ENCODE data around the gene RYR2.

The RYR2 gene

GRCh38 chr1:237206065-237206414 is 164.1 kb downstream of the RYR2 start:
- DNase-seq: no peak

- DNase-seq: no peak
Measured at GRCh38 chr1:237211031-237211430, 169.0 kb downstream of the RYR2 start.

- no peak for DNase-seq
Measured at GRCh38 chr1:237211540-237211939, 169.6 kb downstream of the RYR2 start.

GRCh38 chr1:237219751-237220642 is 178.0 kb downstream of the RYR2 start:
- DNase-seq: no peak

- DNase-seq: no peak
Measured at GRCh38 chr1:237223419-237223818, 181.4 kb downstream of the RYR2 start.

- DNase-seq: no peak
Measured at GRCh38 chr1:237226177-237226944, 184.4 kb downstream of the RYR2 start.

- no peak for DNase-seq
Measured at GRCh38 chr1:237227476-237227875, 185.5 kb downstream of the RYR2 start.

GRCh38 chr1:237228421-237228820 is 186.4 kb downstream of the RYR2 start:
- DNase-seq: no peak

GRCh38 chr1:237229333-237229732 is 187.3 kb downstream of the RYR2 start:
- DNase-seq: no peak

- no peak for DNase-seq
Measured at GRCh38 chr1:237232501-237232900, 190.5 kb downstream of the RYR2 start.

- DNase-seq: no peak
Measured at GRCh38 chr1:237235091-237235490, 193.1 kb downstream of the RYR2 start.

GRCh38 chr1:237237721-237238120 is 195.7 kb downstream of the RYR2 start:
- DNase-seq: no peak

GRCh38 chr1:237239248-237239647 is 197.3 kb downstream of the RYR2 start:
- DNase-seq: no peak

GRCh38 chr1:237241038-237241437 is 199.1 kb downstream of the RYR2 start:
- DNase-seq: no peak

GRCh38 chr1:237244778-237245177 is 202.8 kb downstream of the RYR2 start:
- no peak for DNase-seq

GRCh38 chr1:237247442-237247841 is 205.5 kb downstream of the RYR2 start:
- DNase-seq: no peak

GRCh38 chr1:237249120-237249519 is 207.1 kb downstream of the RYR2 start:
- DNase-seq: no peak

GRCh38 chr1:237250055-237250454 is 208.1 kb downstream of the RYR2 start:
- DNase-seq: no peak

- DNase-seq: no peak
Measured at GRCh38 chr1:237255071-237255470, 213.1 kb downstream of the RYR2 start.

GRCh38 chr1:237258871-237259270 is 216.9 kb downstream of the RYR2 start:
- DNase-seq: no peak

- no peak for DNase-seq
Measured at GRCh38 chr1:237261198-237261597, 219.2 kb downstream of the RYR2 start.

- no peak for DNase-seq
Measured at GRCh38 chr1:237267743-237268142, 225.8 kb downstream of the RYR2 start.

- DNase-seq: no peak
Measured at GRCh38 chr1:237269938-237270337, 228.0 kb downstream of the RYR2 start.

GRCh38 chr1:237270353-237270752 is 228.4 kb downstream of the RYR2 start:
- DNase-seq: no peak

Measured in activated T-cell treated with anti-CD3 and anti-CD28 coated beads, Interleukin-2, amount 50 U/mL, for 48 hours (primary cell).